GM13977 (cell line): ENCODE data around the gene TRUB1.
"Not testable (repeated sequence)": the region's sequence is repeated elsewhere in the genome, so short reads cannot be mapped to it uniquely, and the experiment has no call there.

Source experiments
- DNase-seq: peaks from one replicate; pipeline ENCODE4 v3.0.0; 2012; ENCODE audit warnings: low spot score
- in situ Hi-C: fragments of 300-500 bp; cut with MboI; formaldehyde crosslinking; loops from one replicate; pipeline ENCODE4 v1.12.0; 2022; ENCODE audit warnings: low sequenced_read_pairs, low pct_unique_long_range_greater_than_20kb, mixed read lengths, inconsistent platforms; ENCODE audit not compliant: unreplicated experiment
- TF ChIP-seq, protein P1 (sequence below): IDR thresholded peaks from 2 replicates; pipeline ENCODE4 v1.5.1; 2012; ENCODE audit warnings: mild to moderate bottlenecking, control low read depth; ENCODE audit not compliant: insufficient read depth; ENCODE audit errors: extremely low read depth, missing control alignments

The TRUB1 gene

DNA sequence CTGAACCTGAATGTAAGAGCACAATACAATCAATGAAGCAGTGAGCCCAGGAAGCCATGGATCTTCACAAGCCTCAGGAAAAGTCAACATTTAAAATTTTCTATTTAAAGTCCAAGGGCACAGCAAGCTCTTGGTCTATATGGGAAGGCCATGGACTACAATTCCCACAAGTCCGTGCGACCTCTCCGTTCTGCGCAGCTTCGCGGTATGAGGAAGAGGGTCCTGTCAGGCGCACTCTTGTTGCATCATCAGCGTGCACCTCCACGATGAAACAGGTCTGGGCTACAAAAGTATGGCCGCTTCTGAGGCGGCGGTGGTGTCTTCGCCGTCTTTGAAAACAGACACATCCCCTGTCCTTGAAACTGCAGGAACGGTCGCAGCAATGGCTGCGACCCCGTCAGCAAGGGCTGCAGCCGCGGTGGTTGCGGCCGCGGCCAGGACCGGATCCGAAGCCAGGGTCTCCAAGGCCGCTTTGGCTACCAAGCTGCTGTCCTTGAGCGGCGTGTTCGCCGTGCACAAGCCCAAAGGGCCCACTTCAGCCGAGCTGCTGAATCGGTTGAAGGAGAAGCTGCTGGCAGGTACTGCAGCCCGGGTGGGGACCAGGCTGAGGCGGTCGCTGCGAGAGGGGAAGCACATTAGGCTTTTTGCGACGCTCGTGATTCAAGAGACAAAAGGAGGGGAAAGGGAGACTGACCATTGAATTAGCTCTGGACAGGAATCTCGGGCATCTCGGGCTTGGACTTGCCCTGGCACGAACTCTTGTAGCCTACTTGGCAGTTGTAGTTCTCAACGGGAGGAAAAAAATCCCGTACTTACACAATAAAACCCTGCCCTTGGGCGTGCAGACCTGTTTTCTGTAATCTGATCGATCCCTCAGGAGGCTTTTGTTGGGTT is at the start of gene TRUB1:
TSS of gene TRUB1 (plus strand) at position 234 of the 894 bp plus-strand sequence. CDS start at position 293, 59 bp downstream.
- in situ Hi-C loops: no loop called here
- TF ChIP-seq, protein P1, sequence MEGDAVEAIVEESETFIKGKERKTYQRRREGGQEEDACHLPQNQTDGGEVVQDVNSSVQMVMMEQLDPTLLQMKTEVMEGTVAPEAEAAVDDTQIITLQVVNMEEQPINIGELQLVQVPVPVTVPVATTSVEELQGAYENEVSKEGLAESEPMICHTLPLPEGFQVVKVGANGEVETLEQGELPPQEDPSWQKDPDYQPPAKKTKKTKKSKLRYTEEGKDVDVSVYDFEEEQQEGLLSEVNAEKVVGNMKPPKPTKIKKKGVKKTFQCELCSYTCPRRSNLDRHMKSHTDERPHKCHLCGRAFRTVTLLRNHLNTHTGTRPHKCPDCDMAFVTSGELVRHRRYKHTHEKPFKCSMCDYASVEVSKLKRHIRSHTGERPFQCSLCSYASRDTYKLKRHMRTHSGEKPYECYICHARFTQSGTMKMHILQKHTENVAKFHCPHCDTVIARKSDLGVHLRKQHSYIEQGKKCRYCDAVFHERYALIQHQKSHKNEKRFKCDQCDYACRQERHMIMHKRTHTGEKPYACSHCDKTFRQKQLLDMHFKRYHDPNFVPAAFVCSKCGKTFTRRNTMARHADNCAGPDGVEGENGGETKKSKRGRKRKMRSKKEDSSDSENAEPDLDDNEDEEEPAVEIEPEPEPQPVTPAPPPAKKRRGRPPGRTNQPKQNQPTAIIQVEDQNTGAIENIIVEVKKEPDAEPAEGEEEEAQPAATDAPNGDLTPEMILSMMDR: no peak
- peak; percentile 84 for DNase-seq

- TF ChIP-seq, protein P1: no peak
- no peak for DNase-seq
- in situ Hi-C loops: no loop called here
These were observed 44.7 kb upstream of the TRUB1 start for GRCh38 chr10:114893251-114893650.

DNA sequence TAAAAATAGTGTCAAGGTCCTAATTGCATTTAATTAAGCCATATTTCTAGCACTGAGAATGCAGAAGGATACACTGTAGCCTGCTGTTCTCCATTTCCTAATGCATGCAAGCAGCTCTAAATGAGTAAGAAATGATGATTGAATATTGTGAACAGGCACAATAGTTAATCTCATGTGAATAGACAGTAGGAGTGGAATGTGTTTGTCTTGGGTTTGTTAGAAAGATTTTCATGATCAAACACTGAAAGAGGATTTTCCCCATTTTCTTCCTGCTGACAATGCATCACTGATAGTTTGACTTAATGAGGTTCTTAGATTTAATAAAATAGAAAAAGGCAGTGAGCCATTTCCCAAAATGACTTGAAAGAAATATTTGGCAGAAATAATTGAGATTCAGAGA is 43.1 kb upstream of the TRUB1 start:
- TF ChIP-seq, protein P1: no peak
- no peak for DNase-seq
- in situ Hi-C loops: no loop called here

DNA sequence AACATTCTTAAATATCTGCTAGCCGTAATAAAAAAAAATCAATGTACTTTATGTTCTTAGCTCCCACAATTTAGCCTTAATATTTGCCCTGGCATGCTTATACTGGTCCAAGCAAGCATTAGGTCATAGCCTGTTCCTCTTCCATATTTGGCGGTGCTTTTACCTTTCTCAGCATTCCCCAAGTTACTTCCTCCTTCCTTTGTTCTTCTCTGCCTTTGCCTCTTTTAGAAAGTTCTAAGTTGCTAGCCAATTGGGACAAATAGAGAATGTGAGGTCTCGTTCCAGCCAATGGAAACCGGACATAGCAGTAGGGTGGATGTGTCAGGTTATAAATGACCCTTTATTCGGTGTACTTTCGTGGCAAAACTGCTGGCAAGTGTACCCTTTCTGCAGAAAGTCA is 41.0 kb upstream of the TRUB1 start:
- in situ Hi-C loops, DNase-seq: not testable (repeated sequence)

- TF ChIP-seq, protein P1: no peak
- no peak for DNase-seq
- in situ Hi-C loops: no loop called here
These were observed 40.4 kb upstream of the TRUB1 start for GRCh38 chr10:114897593-114897992.

- DNase-seq: no peak
- TF ChIP-seq, protein P1: no peak
- in situ Hi-C loops: no loop called here
These were observed 38.0 kb upstream of the TRUB1 start for GRCh38 chr10:114899982-114900381.

- TF ChIP-seq, protein P1: no peak
- in situ Hi-C loops: no loop called here
- no peak for DNase-seq
These were observed 37.3 kb upstream of the TRUB1 start for GRCh38 chr10:114900658-114901057.
